Heart right ventricle (tissue), 16 donors: ENCODE results near the gene CCDC73. TPM values are rescaled to one million over a fixed set of nuclear protein-coding genes. Genes with fewer than 3 reads are reported as not detected.
"Not testable (repeated sequence)": the region's sequence is repeated elsewhere in the genome, so short reads cannot be mapped to it uniquely, and the experiment has no call there.

Experiments
- ATAC-seq, 8 donors: fragments of 200-7000 bp; cut with Tn5 transposase; one replicate each; pipeline ENCODE4 v1.9.1; 2020; ENCODE audit warnings: mild to moderate bottlenecking in 8 of 8, moderate library complexity in 8 of 8, moderate number of reproducible peaks in 1 of 8
- DNase-seq, 2 donors: peaks; one replicate each; pipeline ENCODE4 v3.0.0-alpha.2; 2020
- H3K27ac ChIP-seq, 10 donors: fragments of 200-600 bp; sonication (generic) in 2 of 10; one replicate each; pipeline versions ENCODE4 v1.5.0 to v1.8.0; 2020 to 2022; ENCODE audit warnings: mild to moderate bottlenecking in 3 of 10
- H3K27me3 ChIP-seq, 7 donors: fragments of 200-600 bp; one replicate each; pipeline ENCODE4 v1.8.0; 2021 to 2022; ENCODE audit warnings: mild to moderate bottlenecking in 2 of 7
- H3K36me3 ChIP-seq, 9 donors: fragments of 200-600 bp; sonication (generic) in 1 of 9; one replicate each; pipeline versions ENCODE4 v1.5.0 to v1.8.0; 2020 to 2022; ENCODE audit warnings: mild to moderate bottlenecking in 2 of 9
- H3K4me1 ChIP-seq, 9 donors: fragments of 200-600 bp; sonication (generic) in 1 of 9; one replicate each; pipeline versions ENCODE4 v1.5.0 to v1.8.0; 2020 to 2022; ENCODE audit warnings: mild to moderate bottlenecking in 4 of 9
- H3K4me3 ChIP-seq, 10 donors: fragments of 200-600 bp; sonication (generic) in 2 of 10; one replicate each; pipeline versions ENCODE4 v1.5.0 to v1.8.0; 2020 to 2022; ENCODE audit warnings: mild to moderate bottlenecking in 7 of 10, moderate library complexity in 2 of 10
- H3K9me3 ChIP-seq, 11 donors: fragments of 200-600 bp in 10 of 11; sonication (generic) in 2 of 11; one replicate each; pipeline versions ENCODE4 v1.5.0 to v1.8.0; 2013 to 2022; ENCODE audit warnings: mild to moderate bottlenecking in 2 of 11, control low read depth in 1 of 11, moderate library complexity in 1 of 11
- CTCF ChIP-seq, 9 donors: fragments of 200-600 bp; sonication (generic) in 2 of 9; IDR thresholded peaks; one replicate each; pipeline versions ENCODE4 v1.5.0 to v1.8.0; 2021 to 2022; ENCODE audit warnings: antibody characterized with exemption in 9 of 9, mild to moderate bottlenecking in 5 of 9, moderate library complexity in 1 of 9
- WGBS, 2 donors: extraction: QIAGEN DNeasy Blood & Tissue Kit; methylation state at CpG; one replicate each; pipeline ENCODE4 v1.1.7; 2013; ENCODE audit warnings: inconsistent platforms in 1 of 2; 5-methylcytosine and 5-hydroxymethylcytosine counted together
- intact Hi-C, 10 donors: fragments of 100-400 bp; cut with DNase I; formaldehyde crosslinking; loops; one replicate each; pipeline versions ENCODE4 v1.11.1 to v1.14.2; 2022
- polyA plus RNA-seq, 2 donors: library from polyadenylated mRNA; stranded (reverse); fragments of 200-250 nt; gene quantifications; one replicate each; pipeline ENCODE4 v1.2.3, GENCODE V29; 2013
- total RNA-seq, 10 donors: library from RNA; stranded (reverse); fragmentation: NEBNext Ultra II Directional in 3 of 10; extraction: Animal tissue kit (Norgen Biotek cat#: 25700) in 3 of 10; gene quantifications; one replicate each; pipeline versions ENCODE4 v1.2.1 to v1.2.4, GENCODE V29; 2021 to 2023
- donor health status: Arrhythmogenic right ventricular cardiomyopathy.
- donor health status: ischemic (EF 13 %, LVEDD 7.1; RV severe dilation, severe dysfunction).
- donor health status: healthy with polysubstance abuse.
- donor health status: DM: no; HTN: yes; CAD: no.
- donor health status: DM: no; HTN: no; CAD: no.
- donor health status: ischemic (EF 25% LVEDD 6.9; RV normal size, moderate dysfunction).
- donor health status: ischemic (EF 25% LVEDD 5.7; RV mildly dilated, moderate dysfunction).
- donor health status: healthy.
- donor health status: DM: yes; HTN: yes; CAD: no.
- donor health status: Ischemic cardiomyopathy.
- donor health status: ischemic (EF 35%, LVEDD 5.7; RV mildly dilated, moderate dysfunction).
- donor health status: nonischemic (EF 11% LVEDD 7.7; RV severe dilation, severe dysfunction).
- donor health status: DM: yes; HTN: yes; CAD: no.
- donor health status: PGD.
- donor health status: ischemic (EF 29% LVEDD 5.4; RV normal size, mild dysfunction).
- donor health status: nonischemic (EF 23%, LVEDD 6.1; RV moderate dilation, normal function).

Gene CCDC73
- total and polyA plus RNA-seq, 12 donors: 0.01 TPM; not detected in 11

- no peaks in the 10 kb centered on the region for H3K9me3 ChIP-seq
- TF ChIP-seq CTCF (IDR thresholded peaks at IDR 0.05): no peak
- no peaks in the 10 kb centered on the region for H3K36me3 ChIP-seq
- ATAC-seq (no peak), DNase-seq (no peak)
- no peak overlapping the region for H3K4me3 ChIP-seq
- H3K4me1 ChIP-seq: peaks cover 0 to 3% (median 0%) of the 10 kb centered on the region in 9 donors
- peaks cover 0 to 3% (median 0%) of the 10 kb centered on the region in 7 donors for H3K27me3 ChIP-seq
- peak overlapping the region in 1 of 10 donors; percentile 48 for H3K27ac ChIP-seq
- intact Hi-C loops: no loop called here
These were observed 15.3 kb downstream of the CCDC73 start for GRCh38 chr11:32779136-32779535.

- peaks cover 0 to 3% (median 0%) of the 10 kb centered on the region in 9 donors for H3K4me1 ChIP-seq
- ATAC-seq: no peak
- no peak for TF ChIP-seq CTCF (IDR thresholded peaks at IDR 0.05)
- no peak overlapping the region for H3K27ac ChIP-seq
- 63 to 66% methylated on average over 2 of the region's 2 CpGs for WGBS, 2 donors
- intact Hi-C loops: no loop called here
- DNase-seq: no peak
- H3K9me3 ChIP-seq: no peaks in the 10 kb centered on the region
- H3K36me3 ChIP-seq: no peaks in the 10 kb centered on the region
- peaks cover 0 to 3% (median 0%) of the 10 kb centered on the region in 7 donors for H3K27me3 ChIP-seq
- no peak overlapping the region for H3K4me3 ChIP-seq
These were observed 18.6 kb downstream of the CCDC73 start for GRCh38 chr11:32775908-32776307.

DNA sequence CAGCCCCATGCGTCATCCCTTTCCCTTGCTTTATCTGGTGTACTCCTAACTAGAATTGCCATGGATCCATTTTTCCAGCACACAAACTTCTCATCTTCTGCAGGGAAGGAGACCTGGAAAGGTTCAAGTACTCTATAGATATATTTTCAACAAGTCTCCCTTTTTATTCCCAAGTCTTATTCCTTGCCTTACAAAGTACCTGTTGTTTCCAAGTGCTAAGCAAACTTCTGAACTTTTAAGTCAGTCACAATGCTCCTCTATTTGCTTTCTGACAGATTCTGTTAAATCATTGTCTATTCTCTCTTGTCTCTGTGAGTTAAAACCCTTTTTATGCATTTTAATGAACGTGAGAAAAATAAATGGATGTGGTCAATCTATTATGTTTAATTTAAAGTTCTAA, 20.4 kb downstream of the CCDC73 start:
- ATAC-seq (no peak), DNase-seq (no peak)
- Histone ChIP-seq H3K4me3 (no peak overlapping the region), H3K27me3 (no peaks in the 10 kb centered on the region), H3K36me3 (no peaks in the 10 kb centered on the region), H3K9me3 (no peaks in the 10 kb centered on the region), H3K27ac (no peak overlapping the region), H3K4me1 (peaks cover 0 to 3% (median 0%) of the 10 kb centered on the region in 9 donors)
- intact Hi-C loops: no loop called here
- 57 to 81% methylated on average over 2 of the region's 2 CpGs for WGBS, 2 donors
- no peak for TF ChIP-seq CTCF (IDR thresholded peaks at IDR 0.05)

DNA sequence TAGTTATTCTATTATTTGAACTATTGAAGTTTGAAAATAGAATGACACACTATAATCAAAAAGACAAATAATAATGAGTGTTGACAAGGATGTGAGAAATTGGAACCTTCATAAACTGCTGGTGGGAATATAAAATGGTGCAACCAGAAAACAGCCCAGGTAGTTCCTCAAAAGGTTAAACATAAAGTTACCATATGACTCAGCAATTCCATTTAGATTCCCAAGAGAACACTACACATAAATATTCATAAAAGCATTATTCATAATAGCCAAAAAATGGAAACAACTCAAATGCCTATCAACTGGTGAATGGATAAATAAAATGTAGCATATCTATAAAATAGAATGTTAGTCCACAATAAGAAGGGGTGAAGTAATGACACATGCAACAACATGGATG, 21.7 kb downstream of the CCDC73 start:
- Histone ChIP-seq H3K27me3 (no peaks in the 10 kb centered on the region), H3K9me3 (no peaks in the 10 kb centered on the region), H3K4me1 (peaks cover 0 to 3% (median 0%) of the 10 kb centered on the region in 9 donors), H3K4me3 (no peak overlapping the region), H3K36me3 (no peaks in the 10 kb centered on the region), H3K27ac (no peak overlapping the region)
- ATAC-seq (no peak), DNase-seq (no peak)
- no peak for TF ChIP-seq CTCF (IDR thresholded peaks at IDR 0.05)
- intact Hi-C loops: no loop called here

GRCh38 chr11:32761774-32762173, 32.7 kb downstream of the CCDC73 start:
- ATAC-seq, H3K36me3 ChIP-seq, intact Hi-C loops, H3K27ac ChIP-seq, H3K4me1 ChIP-seq, DNase-seq, H3K4me3 ChIP-seq: not testable (repeated sequence)
- peaks cover 0 to 31% (median 0%) of the 10 kb centered on the region in 11 donors for H3K9me3 ChIP-seq
- WGBS, 2 donors: 86 to 90% methylated on average over 2 of the region's 2 CpGs
- peaks cover 0 to 14% (median 0%) of the 10 kb centered on the region in 7 donors for H3K27me3 ChIP-seq
